Stimulated activated CD4-positive, alpha-beta T cell treated with anti-CD3 and anti-CD28 coated beads, Interleukin-1b, Interleukin-23, amount 100 ng/mL, for 24 hours (primary cell): ENCODE measurements around the gene MTA1.

ENCODE experiments used
- DNase-seq, 4 experiments: peaks; one replicate each; pipeline ENCODE4 v3.0.0-alpha.2; 2020; ENCODE audit warnings: low read depth in 4 of 4, low spot score in 1 of 4

Gene MTA1

DNA sequence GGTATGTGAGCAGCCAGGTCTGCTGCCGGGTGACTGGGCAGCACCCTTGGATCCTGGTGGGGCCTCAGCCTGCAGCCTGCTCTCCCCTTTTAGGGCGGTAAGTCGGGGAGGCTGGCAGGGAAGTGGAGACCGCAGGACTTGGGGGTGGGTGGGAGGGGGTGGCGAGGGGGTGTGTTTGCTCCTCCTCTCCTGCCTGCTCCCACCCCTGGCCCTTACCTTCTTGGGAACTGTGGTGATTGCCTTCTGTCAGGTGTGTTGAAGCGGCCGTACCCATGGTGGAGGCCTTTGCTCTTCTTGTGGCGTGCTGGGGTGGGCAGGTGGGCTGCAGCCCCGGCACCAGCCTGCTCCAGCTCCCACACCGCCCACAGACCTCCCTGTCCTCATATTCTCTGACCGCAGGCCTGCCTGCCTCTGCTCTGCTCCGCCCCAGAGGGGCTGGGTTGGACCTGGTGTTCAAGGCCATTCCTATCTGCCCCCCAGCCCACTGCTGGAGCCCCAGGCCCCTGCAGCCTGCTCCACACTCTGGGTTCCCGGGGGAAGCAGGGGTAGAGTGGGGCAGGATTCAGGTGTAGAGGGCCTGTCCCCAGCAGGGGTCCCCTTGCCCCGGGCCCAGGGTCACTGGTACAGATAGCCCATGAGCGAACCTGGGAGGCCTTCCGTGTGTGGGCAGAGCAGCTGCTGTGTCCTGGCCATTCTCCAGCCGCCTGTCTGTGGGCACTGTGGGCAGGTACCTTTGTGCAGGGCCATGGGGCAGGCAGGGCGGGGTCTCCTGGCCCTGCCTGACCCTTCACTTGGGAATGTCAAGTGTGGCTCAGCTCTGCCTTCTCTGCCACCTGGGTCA, 76.6 kb downstream of the MTA1 start:
- no peak for DNase-seq

- DNase-seq, result no peak
Measured at GRCh38 chr14:105496831-105497591, 77.4 kb downstream of the MTA1 start.

- no peak for DNase-seq
Measured at GRCh38 chr14:105497671-105498429, 78.2 kb downstream of the MTA1 start.

DNA sequence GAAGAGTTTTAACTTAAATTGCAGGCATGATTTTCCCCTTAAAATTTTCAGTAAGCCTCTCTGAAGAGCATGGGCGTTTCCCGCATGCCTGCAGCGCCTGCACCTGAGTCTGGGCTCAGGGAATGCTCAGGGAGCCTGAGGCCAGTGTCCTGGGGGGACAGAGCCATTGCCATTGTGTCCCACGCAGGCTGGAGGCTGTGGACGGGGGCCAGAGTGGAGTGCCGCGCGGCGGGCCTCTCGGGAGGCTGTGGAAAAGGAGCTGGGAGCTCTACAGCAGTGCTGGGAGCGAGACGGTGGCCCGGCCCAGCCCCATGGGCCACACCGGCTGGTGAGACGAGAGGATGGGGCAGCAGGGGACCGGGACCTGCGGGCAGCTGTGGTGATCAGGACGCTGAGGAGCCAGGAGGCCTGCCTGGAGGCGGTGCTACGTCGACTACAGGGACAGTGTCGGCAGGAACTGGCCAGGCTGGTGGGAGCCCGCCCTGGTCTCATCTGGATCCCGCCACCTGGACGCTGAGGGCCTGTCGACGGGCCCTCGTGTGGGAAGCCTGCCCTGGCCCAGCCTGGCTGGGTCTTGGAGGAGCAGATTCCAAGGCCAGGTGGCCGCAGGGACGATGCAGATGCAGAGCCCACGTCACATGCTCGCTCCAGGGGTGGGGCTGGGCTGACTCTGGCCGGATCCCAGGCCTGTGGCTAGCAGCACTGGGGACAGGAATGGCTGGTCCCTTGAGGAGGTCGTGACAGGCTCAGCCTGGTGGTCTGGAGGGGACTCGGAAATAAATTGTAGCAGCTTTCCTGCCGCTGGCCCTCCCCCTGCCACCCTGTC, 79.0 kb downstream of the MTA1 start:
- no peak for DNase-seq

DNA sequence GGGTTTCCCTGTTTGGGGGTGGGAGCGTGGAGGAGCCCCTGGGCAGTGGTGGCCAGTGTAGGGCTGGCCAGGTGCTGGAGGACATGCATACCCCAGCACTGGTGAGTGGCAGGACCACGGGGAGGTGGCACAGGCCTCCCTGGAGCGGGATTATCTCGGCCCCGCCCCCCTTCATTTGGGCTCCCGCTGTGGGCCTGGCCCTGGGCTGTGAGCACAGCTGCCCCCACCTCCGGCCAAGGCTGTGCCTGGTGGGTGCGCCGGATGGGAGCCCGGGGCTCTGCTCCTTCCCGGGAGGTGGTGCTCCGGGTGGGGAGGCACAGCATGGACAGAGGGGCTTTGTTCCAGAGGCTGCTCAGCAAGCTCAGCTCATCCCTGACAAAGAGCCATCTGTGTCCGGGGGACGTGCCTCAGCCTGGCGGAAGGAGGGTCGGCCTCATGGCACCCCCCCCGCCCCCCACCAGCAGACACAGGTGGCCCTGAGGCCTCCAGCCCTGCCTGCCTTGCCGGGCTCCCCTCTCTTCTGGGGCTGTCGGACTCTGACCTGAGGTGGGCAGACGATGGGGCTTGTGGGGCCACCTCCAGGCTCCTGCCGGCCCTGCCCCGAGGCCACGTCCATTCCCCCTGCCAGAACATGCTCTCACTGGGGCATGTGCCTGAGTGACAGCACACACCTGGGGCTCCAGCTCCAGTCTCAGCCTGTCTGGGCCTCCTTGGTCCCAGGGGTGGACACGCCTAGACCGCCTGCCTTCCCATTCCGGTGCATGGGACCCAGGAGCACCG, 79.8 kb downstream of the MTA1 start:
- DNase-seq, result no peak

DNA sequence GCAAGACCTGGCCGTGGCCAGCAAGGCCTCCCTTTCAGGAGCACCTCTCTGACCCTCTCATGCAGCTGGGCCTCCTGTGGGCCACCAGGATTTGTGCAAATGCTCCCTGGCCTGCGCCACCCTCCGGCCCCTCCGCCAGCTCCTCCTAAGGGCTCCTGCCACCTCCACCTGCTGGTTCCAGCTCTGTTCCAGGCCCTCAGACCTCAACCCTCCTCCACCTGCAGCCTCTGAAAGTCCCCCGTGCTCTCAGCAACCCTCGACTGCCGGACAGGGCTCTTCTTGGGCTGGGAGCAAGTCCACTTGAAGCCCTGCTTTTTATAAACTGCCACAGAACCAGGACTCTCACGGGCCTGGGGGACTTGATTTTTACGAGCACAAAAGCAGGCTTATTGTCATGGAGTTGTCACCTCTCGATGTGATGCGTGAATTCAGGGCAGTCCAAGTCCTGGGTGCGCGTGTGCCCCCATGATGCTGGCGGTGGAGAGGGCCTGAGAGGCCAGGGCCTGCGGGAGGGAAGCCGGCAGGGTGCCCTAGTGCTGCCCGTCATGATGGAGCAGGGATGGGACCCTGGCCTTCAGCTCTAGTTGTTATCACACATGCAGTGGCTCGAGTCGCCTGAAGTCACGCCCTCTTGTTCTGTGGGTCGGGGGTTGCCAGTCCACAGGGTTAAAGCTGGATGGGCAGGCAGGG, 80.6 kb downstream of the MTA1 start:
- DNase-seq, result no peak

GRCh38 chr14:105500726-105501101, 81.1 kb downstream of the MTA1 start:
- DNase-seq, result no peak

GRCh38 chr14:105501504-105502291, 82.1 kb downstream of the MTA1 start:
- no peak for DNase-seq

GRCh38 chr14:105502446-105503295, 83.0 kb downstream of the MTA1 start:
- no peak for DNase-seq

- no peak for DNase-seq
Measured at GRCh38 chr14:105503296-105503640, 83.6 kb downstream of the MTA1 start.

GRCh38 chr14:105503935-105504692, 84.5 kb downstream of the MTA1 start:
- no peak for DNase-seq

GRCh38 chr14:105505101-105505500, 85.5 kb downstream of the MTA1 start:
- no peak for DNase-seq

GRCh38 chr14:105507247-105507646, 87.6 kb downstream of the MTA1 start:
- DNase-seq, result no peak

DNA sequence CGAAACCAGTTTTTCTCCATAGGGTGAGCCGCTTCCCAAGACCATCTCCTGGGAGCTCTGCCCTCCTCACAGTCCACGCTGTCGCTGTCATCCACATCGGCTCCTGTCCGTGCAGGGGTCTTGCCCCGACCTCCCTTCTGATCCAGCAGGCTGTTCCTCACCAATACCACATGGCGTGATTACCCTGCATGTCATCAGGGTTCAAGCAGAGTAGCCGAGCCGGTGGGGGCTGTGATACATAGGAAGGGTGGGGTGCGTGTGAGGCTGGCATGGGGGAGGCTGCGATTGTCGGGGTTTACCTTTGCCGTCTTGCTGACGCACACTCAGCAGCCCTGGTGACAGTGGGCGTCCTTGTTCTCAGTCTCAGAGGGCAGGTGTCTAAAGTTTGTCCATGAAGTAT, 88.4 kb downstream of the MTA1 start:
- DNase-seq, result no peak

GRCh38 chr14:105508601-105509000, 89.0 kb downstream of the MTA1 start:
- DNase-seq, result no peak

GRCh38 chr14:105517096-105517495, 97.5 kb downstream of the MTA1 start:
- DNase-seq, result no peak
